Lower leg skin (tissue), 4 donors: ENCODE data around the gene EFCAB6. TPM values are rescaled to one million over a fixed set of nuclear protein-coding genes. Genes with fewer than 3 reads are reported as not detected.

Source experiments
- DNase-seq, 2 donors: peaks; one replicate each; pipeline ENCODE4 v3.0.0-alpha.2; 2019; ENCODE audit warnings: low spot score in 2 of 2
- H3K4me3 ChIP-seq: fragments of 200-600 bp; sonication (generic); 2 replicates; pipeline ENCODE4 v1.5.1; 2017; ENCODE audit warnings: mild to moderate bottlenecking, low read depth; ENCODE audit not compliant: poor library complexity, severe bottlenecking
- CTCF ChIP-seq, 3 donors: fragments of 450-650 bp; IDR thresholded peaks; one replicate each; pipeline ENCODE4 v1.5.1; 2016; ENCODE audit warnings: antibody characterized with exemption in 3 of 3, mild to moderate bottlenecking in 3 of 3, moderate library complexity in 2 of 3
- POLR2A ChIP-seq, 2 donors: fragments of 450-650 bp; IDR thresholded peaks; one replicate each; pipeline ENCODE4 v1.6.1; 2016 to 2017; ENCODE audit warnings: antibody characterized with exemption in 2 of 2, mild to moderate bottlenecking in 1 of 2, moderate library complexity in 1 of 2
- whole genome bisulfite sequencing, 2 donors: methylation state at CpG; one replicate each; pipeline ENCODE4 v1.1.5; 2018; 5-methylcytosine and 5-hydroxymethylcytosine counted together
- intact Hi-C: fragments of 100-400 bp; cut with DNase I; formaldehyde crosslinking; loops from one replicate; pipeline ENCODE4 v1.15.0; 2023; ENCODE audit warnings: low total_unique reads
- total RNA-seq, 4 donors: library from RNA; depleted of rRNA; stranded (reverse); fragments of >200 nt; gene quantifications; one replicate each; pipeline ENCODE4 v1.1.0, GENCODE V29; 2016

The EFCAB6 gene
- total RNA-seq, 4 donors from 2014 or later: 0.44 to 4.2 (median 1.8) TPM

GRCh38 chr22:43826142-43827002 is 14.3 kb upstream of the EFCAB6 start:
- no peak overlapping the region for H3K4me3 ChIP-seq
- DNase-seq: peak in 1 of 2 donors; percentile 83
- TF ChIP-seq POLR2A (IDR thresholded peaks at IDR 0.05) (no peak), CTCF (IDR thresholded peaks at IDR 0.05) (no peak)
- 23 to 36% methylated on average over 16 of the region's 16 CpGs for WGBS, 2 donors
- intact Hi-C loops: loop anchor here (5.0 kb wide), 1 partner anchor 439 kb away; no protein-coding TSS in a partner anchor

GRCh38 chr22:43825651-43826050 is 13.5 kb upstream of the EFCAB6 start:
- no peak overlapping the region for H3K4me3 ChIP-seq
- peak in 1 of 2 donors; percentile 21 for DNase-seq
- TF ChIP-seq POLR2A (IDR thresholded peaks at IDR 0.05) (no peak), CTCF (IDR thresholded peaks at IDR 0.05) (no peak)
- WGBS, 2 donors: 76 to 78% methylated on average over 11 of the region's 11 CpGs
- intact Hi-C loops: loop anchor here (5.0 kb wide), 1 partner anchor 438 kb away; no protein-coding TSS in a partner anchor

- peak in 1 of 2 donors; percentile 70 for DNase-seq
- WGBS, 2 donors: 83 to 86% methylated on average over 26 of the region's 26 CpGs
- intact Hi-C loops: loop anchor here (5.0 kb wide), 1 partner anchor 438 kb away; no protein-coding TSS in a partner anchor
- H3K4me3 ChIP-seq: no peak overlapping the region
- TF ChIP-seq POLR2A (IDR thresholded peaks at IDR 0.05): no peak
These were observed 12.8 kb upstream of the EFCAB6 start for GRCh38 chr22:43824724-43825420.

- WGBS, 2 donors: 77 to 82% methylated on average over 17 of the region's 17 CpGs
- no peak overlapping the region for H3K4me3 ChIP-seq
- intact Hi-C loops: no loop called here
- no peak for TF ChIP-seq CTCF (IDR thresholded peaks at IDR 0.05)
- TF ChIP-seq POLR2A (IDR thresholded peaks at IDR 0.05): no peak
- peak in 1 of 2 donors; percentile 63 for DNase-seq
These were observed 12.0 kb upstream of the EFCAB6 start for GRCh38 chr22:43823911-43824665.

- intact Hi-C loops: no loop called here
- no peak for TF ChIP-seq POLR2A (IDR thresholded peaks at IDR 0.05)
- TF ChIP-seq CTCF (IDR thresholded peaks at IDR 0.05): no peak
- WGBS, 2 donors: 62 to 63% methylated on average over 13 of the region's 13 CpGs
- peak in 1 of 2 donors; percentile 49 for DNase-seq
- no peak overlapping the region for H3K4me3 ChIP-seq
These were observed 11.3 kb upstream of the EFCAB6 start for GRCh38 chr22:43823353-43823908.
